Measurements from ENCODE around the gene ZER1. TPM values are rescaled to one million over a fixed set of nuclear protein-coding genes. Genes with fewer than 3 reads are reported as not detected.

The ZER1 gene
- total and polyA plus RNA-seq, 3 donors from 2014 or later, result 96.8 to 118 (median 112) TPM

GRCh38 chr9:128728298-128728697 is 43.4 kb downstream of the ZER1 start:
- no peaks in the 10 kb centered on the region for H3K9me3 ChIP-seq
- DNase-seq, result no peak
- no peaks in the 10 kb centered on the region for H3K36me3 ChIP-seq (ENCODE audit: low read depth, missing control alignments)
- TF ChIP-seq CTCF (IDR thresholded peaks at IDR 0.05), result no peak
- no peak for TF ChIP-seq POLR2A (IDR thresholded peaks at IDR 0.05)
- no peak overlapping the region for H3K4me3 ChIP-seq
- H3K4me1 ChIP-seq, result peaks cover 8% of the 10 kb centered on the region
- no peaks in the 10 kb centered on the region for H3K27me3 ChIP-seq
- no peak overlapping the region for H3K27ac ChIP-seq
- intact Hi-C loops (cut with DNase I; ENCODE audit: low total_unique reads), result no loop called here
- WGBS, 2 donors, result 48 to 65% methylated on average over 7 of the region's 7 CpGs

- intact Hi-C loops (cut with DNase I; ENCODE audit: low total_unique reads), result no loop called here
- Histone ChIP-seq H3K27me3 (no peaks in the 10 kb centered on the region), H3K36me3 (ENCODE audit: low read depth, missing control alignments) (no peaks in the 10 kb centered on the region), H3K4me1 (peaks cover 8% of the 10 kb centered on the region), H3K9me3 (no peaks in the 10 kb centered on the region), H3K27ac (no peak overlapping the region), H3K4me3 (no peak overlapping the region)
- TF ChIP-seq CTCF (IDR thresholded peaks at IDR 0.05) (no peak), POLR2A (IDR thresholded peaks at IDR 0.05) (no peak)
- no peak for DNase-seq
- 77 to 82% methylated on average over 4 to 5 of the region's 5 CpGs for WGBS, 2 donors
These were observed 44.0 kb downstream of the ZER1 start for GRCh38 chr9:128727640-128728248.

- Histone ChIP-seq H3K9me3 (no peaks in the 10 kb centered on the region), H3K36me3 (ENCODE audit: low read depth, missing control alignments) (no peaks in the 10 kb centered on the region), H3K27me3 (no peaks in the 10 kb centered on the region), H3K4me1 (peaks cover 8% of the 10 kb centered on the region), H3K4me3 (peak overlapping the region; percentile 63 to 67), H3K27ac (peak overlapping the region; percentile 21 to 74)
- intact Hi-C loops (cut with DNase I; ENCODE audit: low total_unique reads), result no loop called here
- TF ChIP-seq POLR2A (IDR thresholded peaks at IDR 0.05), result no peak
- TF ChIP-seq CTCF (IDR thresholded peaks at IDR 0.05), result no peak
- DNase-seq, result peak; percentile 83
- WGBS, 2 donors, result 13 to 15% methylated on average over 10 of the region's 10 CpGs
These were observed 46.9 kb downstream of the ZER1 start for GRCh38 chr9:128724744-128725211.

- intact Hi-C loops (cut with DNase I; ENCODE audit: low total_unique reads), result no loop called here
- no peaks in the 10 kb centered on the region for H3K27me3 ChIP-seq
- peaks cover 8% of the 10 kb centered on the region for H3K4me1 ChIP-seq
- H3K27ac ChIP-seq, result peak within 1 kb of the TSS; percentile 21 to 74
- H3K9me3 ChIP-seq, result no peaks in the 10 kb centered on the region
- peak; percentile 98 for DNase-seq
- WGBS, 2 donors, result 2 to 6% methylated on average over 16 to 66 of the region's 68 CpGs
- H3K36me3 ChIP-seq (ENCODE audit: low read depth, missing control alignments), result no peaks in the 10 kb centered on the region
- TF ChIP-seq CTCF (IDR thresholded peaks at IDR 0.05), result no peak
- TF ChIP-seq POLR2A (IDR thresholded peaks at IDR 0.05), result no peak
- H3K4me3 ChIP-seq, result peak within 1 kb of the TSS; percentile 63 to 67
These were observed 47.6 kb downstream of the ZER1 start, which contains the start of gene ZDHHC12 for GRCh38 chr9:128723866-128724743. TSS of gene ZDHHC12 (minus strand) at chr9:128724127. CDS start at chr9:128724093, 34 bp downstream.
